ENCODE measurements around the gene CRAT. TPM values are rescaled to one million over a fixed set of nuclear protein-coding genes. Genes with fewer than 3 reads are reported as not detected.

Gene CRAT
- total and polyA plus RNA-seq, 12 donors, result 19.5 to 84.7 (median 72.1) TPM

GRCh38 chr9:129075996-129076639 is 34.5 kb downstream of the CRAT start:
- intact Hi-C loops (cut with DNase I), result no loop called here
- no peaks in the 10 kb centered on the region for H3K9me3 ChIP-seq
- no peak for DNase-seq

GRCh38 chr9:129074106-129074505 is 36.5 kb downstream of the CRAT start:
- no peaks in the 10 kb centered on the region for H3K27me3 ChIP-seq
- TF ChIP-seq CTCF (IDR thresholded peaks at IDR 0.05), result no peak
- 84 to 88% methylated on average over 3 of the region's 3 CpGs for WGBS, 2 donors
- H3K27ac ChIP-seq, result no peak overlapping the region
- intact Hi-C loops (cut with DNase I), result no loop called here
- no peak overlapping the region for H3K4me3 ChIP-seq
- ATAC-seq (no peak), DNase-seq (no peak)
- peaks cover 0 to 13% (median 9%) of the 10 kb centered on the region in 9 donors for H3K4me1 ChIP-seq
- H3K36me3 ChIP-seq, result peaks cover 0 to 23% (median 0%) of the 10 kb centered on the region in 9 donors
- H3K9me3 ChIP-seq, result no peaks in the 10 kb centered on the region

More at GRCh38 chr9:129075996-129076639, 34.5 kb downstream of the CRAT start:
- peaks cover 0 to 9% (median 6%) of the 10 kb centered on the region in 9 donors for H3K4me1 ChIP-seq
- no peak for TF ChIP-seq CTCF (IDR thresholded peaks at IDR 0.05)
- H3K4me3 ChIP-seq, result no peak overlapping the region
- peaks cover 0 to 8% (median 0%) of the 10 kb centered on the region in 9 donors for H3K36me3 ChIP-seq
- H3K27me3 ChIP-seq, result no peaks in the 10 kb centered on the region
- no peak overlapping the region for H3K27ac ChIP-seq
- no peak for ATAC-seq
- WGBS, 2 donors, result 84 to 86% methylated on average over 16 of the region's 16 CpGs

- H3K27ac ChIP-seq, result no peak overlapping the region
- no peaks in the 10 kb centered on the region for H3K27me3 ChIP-seq
- H3K4me1 ChIP-seq, result peaks cover 0 to 20% (median 14%) of the 10 kb centered on the region in 9 donors
- DNase-seq (no peak), ATAC-seq (no peak)
- WGBS, 2 donors, result 87 to 94% methylated on average over 8 of the region's 8 CpGs
- no peak for TF ChIP-seq CTCF (IDR thresholded peaks at IDR 0.05)
- H3K36me3 ChIP-seq, result peaks cover 0 to 30% (median 0%) of the 10 kb centered on the region in 9 donors
- no peaks in the 10 kb centered on the region for H3K9me3 ChIP-seq
- no peak overlapping the region for H3K4me3 ChIP-seq
- intact Hi-C loops (cut with DNase I), result no loop called here
Observed at GRCh38 chr9:129073404-129073803, 37.2 kb downstream of the CRAT start.

- Histone ChIP-seq H3K36me3 (peaks cover 0 to 42% (median 12%) of the 10 kb centered on the region in 9 donors), H3K27ac (no peak overlapping the region), H3K27me3 (no peaks in the 10 kb centered on the region), H3K4me1 (peaks cover 0 to 23% (median 14%) of the 10 kb centered on the region in 9 donors), H3K9me3 (no peaks in the 10 kb centered on the region), H3K4me3 (no peak overlapping the region)
- TF ChIP-seq CTCF (IDR thresholded peaks at IDR 0.05), result no peak
- 60 to 61% methylated on average over 9 of the region's 9 CpGs for WGBS, 2 donors
- ATAC-seq (no peak), DNase-seq (no peak)
- intact Hi-C loops (cut with DNase I), result no loop called here
Observed at GRCh38 chr9:129072171-129072570, 38.4 kb downstream of the CRAT start.
